Ureter (tissue), 1 donor: ENCODE results near the gene CDC14B. TPM values are rescaled to one million over a fixed set of nuclear protein-coding genes. Genes with fewer than 3 reads are reported as not detected.
A peak's percentile ranks its signal among the peaks of the same experiment; 100 is the strongest.
"Not testable (repeated sequence)": the region's sequence is repeated elsewhere in the genome, so short reads cannot be mapped to it uniquely, and the experiment has no call there.

Source experiments
- DNase-seq: peaks from one replicate; pipeline ENCODE4 v3.0.0-alpha.2; 2020; ENCODE audit warnings: low spot score
- total RNA-seq: library from RNA; stranded (reverse); gene quantifications from one replicate; pipeline ENCODE4 v1.2.4, GENCODE V29; 2023
- donor health status: DM: yes; HTN: yes; CAD: no.

Gene CDC14B
- 42.0 TPM for total RNA-seq

GRCh38 chr9:96619491-96620180 lies at the start of gene CDC14B:
Gene CDC14B (minus strand): TSS chr9:96619843. CDS start chr9:96619378, 465 bp downstream.
- peak; percentile 94 for DNase-seq

- DNase-seq = peak; percentile 22
Measured at GRCh38 chr9:96668868-96669534, 49.4 kb upstream of the CDC14B start.

- peak; percentile 29 for DNase-seq
Measured at GRCh38 chr9:96667363-96667728, 47.7 kb upstream of the CDC14B start.

GRCh38 chr9:96666653-96667362 lies 47.2 kb upstream of the CDC14B start:
- peak; percentile 43 for DNase-seq

GRCh38 chr9:96665789-96666188 lies 46.1 kb upstream of the CDC14B start:
- DNase-seq = peak; percentile 27

GRCh38 chr9:96663506-96664120 lies 44.0 kb upstream of the CDC14B start:
- peak; percentile 10 for DNase-seq

- DNase-seq = peak; percentile 15
Measured at GRCh38 chr9:96661711-96662110, 42.1 kb upstream of the CDC14B start.

- DNase-seq = no peak
Measured at GRCh38 chr9:96660692-96661248, 41.1 kb upstream of the CDC14B start.

GRCh38 chr9:96655198-96655851 lies 35.7 kb upstream of the CDC14B start, which contains the start of gene PRXL2C:
Gene PRXL2C (minus strand): TSS chr9:96655317. CDS start chr9:96655281, 36 bp downstream.
- DNase-seq = peak; percentile 86

GRCh38 chr9:96654450-96655197 lies 35.0 kb upstream of the CDC14B start:
- DNase-seq = peak; percentile 79

GRCh38 chr9:96651626-96652025 lies 32.0 kb upstream of the CDC14B start:
- no peak for DNase-seq

- DNase-seq = no peak
Measured at GRCh38 chr9:96649620-96650324, 30.1 kb upstream of the CDC14B start.

- peak; percentile 40 for DNase-seq
Measured at GRCh38 chr9:96646081-96646991, 26.7 kb upstream of the CDC14B start.

GRCh38 chr9:96644137-96644536 lies 24.5 kb upstream of the CDC14B start:
- no peak for DNase-seq

- no peak for DNase-seq
Measured at GRCh38 chr9:96641514-96641913, 21.9 kb upstream of the CDC14B start.

- DNase-seq = peak; percentile 19
Measured at GRCh38 chr9:96638606-96639364, 19.1 kb upstream of the CDC14B start.

- no peak for DNase-seq
Measured at GRCh38 chr9:96636368-96636767, 16.7 kb upstream of the CDC14B start.

- not testable (repeated sequence) for DNase-seq
Measured at GRCh38 chr9:96633579-96633978, 13.9 kb upstream of the CDC14B start.
